ENCODE data around the gene MGST2. TPM values are rescaled to one million over a fixed set of nuclear protein-coding genes. Genes with fewer than 3 reads are reported as not detected.

MGST2 gene
- total RNA-seq, 2 donors from 2014 or later: 188 to 215 TPM

- 64 to 70% methylated on average over 3 to 4 of the region's 4 CpGs for WGBS, 2 experiments (ENCODE audit: insufficient coverage in 1 of 2, insufficient read length in 1 of 2)
- Mint-ChIP-seq H3K4me3 (no peak overlapping the region), H3K27ac (no peak overlapping the region), H3K9me3 (no peaks in the 10 kb centered on the region), H3K36me3 (ENCODE audit: low read depth) (peaks cover 37% of the 10 kb centered on the region), H3K4me1 (peaks cover 13% of the 10 kb centered on the region), H3K27me3 (ENCODE audit: insufficient read depth) (no peaks in the 10 kb centered on the region)
- Histone ChIP-seq H3K4me1 (ENCODE audit: control insufficient read depth, insufficient read depth, low read length) (no peaks in the 10 kb centered on the region), H3K27me3 (ENCODE audit: control insufficient read depth, insufficient read depth, low read length, poor library complexity, severe bottlenecking) (no peaks in the 10 kb centered on the region), H3K36me3 (ENCODE audit: control insufficient read depth, insufficient read depth, low read length) (peaks cover 95% of the 10 kb centered on the region), H3K9ac (ENCODE audit: extremely low read depth, low read length, poor library complexity, severe bottlenecking) (no peak overlapping the region), H3K4me3 (ENCODE audit: low read length) (no peak overlapping the region), H3K9me3 (ENCODE audit: control insufficient read depth, low read length) (no peaks in the 10 kb centered on the region), H3K27ac (ENCODE audit: low read depth, low read length) (no peak overlapping the region)
- TF ChIP-seq, protein P1, sequence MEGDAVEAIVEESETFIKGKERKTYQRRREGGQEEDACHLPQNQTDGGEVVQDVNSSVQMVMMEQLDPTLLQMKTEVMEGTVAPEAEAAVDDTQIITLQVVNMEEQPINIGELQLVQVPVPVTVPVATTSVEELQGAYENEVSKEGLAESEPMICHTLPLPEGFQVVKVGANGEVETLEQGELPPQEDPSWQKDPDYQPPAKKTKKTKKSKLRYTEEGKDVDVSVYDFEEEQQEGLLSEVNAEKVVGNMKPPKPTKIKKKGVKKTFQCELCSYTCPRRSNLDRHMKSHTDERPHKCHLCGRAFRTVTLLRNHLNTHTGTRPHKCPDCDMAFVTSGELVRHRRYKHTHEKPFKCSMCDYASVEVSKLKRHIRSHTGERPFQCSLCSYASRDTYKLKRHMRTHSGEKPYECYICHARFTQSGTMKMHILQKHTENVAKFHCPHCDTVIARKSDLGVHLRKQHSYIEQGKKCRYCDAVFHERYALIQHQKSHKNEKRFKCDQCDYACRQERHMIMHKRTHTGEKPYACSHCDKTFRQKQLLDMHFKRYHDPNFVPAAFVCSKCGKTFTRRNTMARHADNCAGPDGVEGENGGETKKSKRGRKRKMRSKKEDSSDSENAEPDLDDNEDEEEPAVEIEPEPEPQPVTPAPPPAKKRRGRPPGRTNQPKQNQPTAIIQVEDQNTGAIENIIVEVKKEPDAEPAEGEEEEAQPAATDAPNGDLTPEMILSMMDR (conservative IDR thresholded peaks at IDR 0.05): no peak
- DNase-seq: no peak
Measured at GRCh38 chr4:139721789-139722188, 56.2 kb downstream of the MGST2 start.

- Mint-ChIP-seq H3K4me1 (peaks cover 19% of the 10 kb centered on the region), H3K4me3 (no peak overlapping the region), H3K9me3 (no peaks in the 10 kb centered on the region), H3K27ac (no peak overlapping the region), H3K36me3 (ENCODE audit: low read depth) (peaks cover 30% of the 10 kb centered on the region), H3K27me3 (ENCODE audit: insufficient read depth) (no peaks in the 10 kb centered on the region)
- H3K27me3 ChIP-seq (ENCODE audit: control insufficient read depth, insufficient read depth, low read length, poor library complexity, severe bottlenecking): no peaks in the 10 kb centered on the region
- no peak overlapping the region for H3K4me3 ChIP-seq (ENCODE audit: low read length)
- no peak overlapping the region for H3K27ac ChIP-seq (ENCODE audit: low read depth, low read length)
- no peaks in the 10 kb centered on the region for H3K9me3 ChIP-seq (ENCODE audit: control insufficient read depth, low read length)
- H3K36me3 ChIP-seq (ENCODE audit: control insufficient read depth, insufficient read depth, low read length): peaks cover 88% of the 10 kb centered on the region
- WGBS, 2 experiments (ENCODE audit: insufficient coverage in 1 of 2, insufficient read length in 1 of 2): 96 to 100% methylated on average over 1 to 2 of the region's 2 CpGs
- no peak for DNase-seq
- peaks cover 4% of the 10 kb centered on the region for H3K4me1 ChIP-seq (ENCODE audit: control insufficient read depth, insufficient read depth, low read length)
- TF ChIP-seq, protein P1 (conservative IDR thresholded peaks at IDR 0.05): no peak
- no peak overlapping the region for H3K9ac ChIP-seq (ENCODE audit: extremely low read depth, low read length, poor library complexity, severe bottlenecking)
Measured at GRCh38 chr4:139725236-139725635, 59.6 kb downstream of the MGST2 start.

GRCh38 chr4:139726615-139727014 lies 61.0 kb downstream of the MGST2 start:
- Mint-ChIP-seq H3K27me3 (ENCODE audit: insufficient read depth) (no peaks in the 10 kb centered on the region), H3K4me3 (no peak overlapping the region), H3K36me3 (ENCODE audit: low read depth) (peaks cover 36% of the 10 kb centered on the region), H3K27ac (no peak overlapping the region), H3K4me1 (peaks cover 19% of the 10 kb centered on the region), H3K9me3 (no peaks in the 10 kb centered on the region)
- TF ChIP-seq, protein P1 (conservative IDR thresholded peaks at IDR 0.05): no peak
- DNase-seq: no peak
- Histone ChIP-seq H3K27ac (ENCODE audit: low read depth, low read length) (no peak overlapping the region), H3K27me3 (ENCODE audit: control insufficient read depth, insufficient read depth, low read length, poor library complexity, severe bottlenecking) (no peaks in the 10 kb centered on the region), H3K9ac (ENCODE audit: extremely low read depth, low read length, poor library complexity, severe bottlenecking) (no peak overlapping the region), H3K36me3 (ENCODE audit: control insufficient read depth, insufficient read depth, low read length) (peaks cover 76% of the 10 kb centered on the region), H3K9me3 (ENCODE audit: control insufficient read depth, low read length) (no peaks in the 10 kb centered on the region), H3K4me3 (ENCODE audit: low read length) (no peak overlapping the region), H3K4me1 (ENCODE audit: control insufficient read depth, insufficient read depth, low read length) (peaks cover 4% of the 10 kb centered on the region)
- 96 to 100% methylated on average over 2 to 3 of the region's 3 CpGs for WGBS, 2 experiments (ENCODE audit: insufficient coverage in 1 of 2, insufficient read length in 1 of 2)

Data from endodermal cell (in vitro differentiated cells).